BJ (cell line): ENCODE data around the gene TBC1D12. TPM values are rescaled to one million over a fixed set of nuclear protein-coding genes. Genes with fewer than 3 reads are reported as not detected.

Experiments used
- CTCF ChIA-PET: fragments of 350-600 bp; formaldehyde crosslinking; extraction: SDS; loops from one replicate; lab custom pipeline; 2021; ENCODE audit warnings: antibody characterized with exemption, inconsistent platforms; lab: Yijun Ruan, JAX
- POLR2A ChIA-PET: fragments of 300-600 bp; sonication (Branson Sonifier 250); formaldehyde crosslinking; extraction: SDS; loops from one replicate; lab custom pipeline; 2021; ENCODE audit warnings: antibody characterized with exemption; lab: Charles Lee
- DNase-seq: peaks from one replicate; pipeline ENCODE4 v3.0.0-alpha.2; 2011; ENCODE audit warnings: low read depth
- H3K27me3 ChIP-seq: 2 replicates; pipeline ENCODE4 v1.6.0; 2011; ENCODE audit warnings: low read length; ENCODE audit not compliant: control insufficient read depth, insufficient read depth
- H3K36me3 ChIP-seq: 2 replicates; pipeline ENCODE4 v1.5.1; 2011; ENCODE audit warnings: low read length; ENCODE audit not compliant: control insufficient read depth, insufficient read depth
- H3K4me3 ChIP-seq: 2 replicates; pipeline ENCODE4 v1.5.1; 2011; ENCODE audit warnings: low read depth, mild to moderate bottlenecking, control low read depth, low read length
- polyA plus RNA-seq: library from polyadenylated mRNA; depleted of rRNA; stranded (reverse); fragments of >200 nt; gene quantifications from 2 replicates; pipeline ENCODE4 v1.2.3, GENCODE V29; 2011
- TF ChIP-seq, protein P1 (sequence below): IDR thresholded peaks from 2 replicates; pipeline ENCODE4 v1.5.1; 2011; ENCODE audit warnings: low read depth, mild to moderate bottlenecking, control low read depth, inconsistent platforms, low read length, moderate library complexity; ENCODE audit not compliant: insufficient read depth

Gene TBC1D12
- polyA plus RNA-seq, 1 experiment, result 2.3 TPM

DNA sequence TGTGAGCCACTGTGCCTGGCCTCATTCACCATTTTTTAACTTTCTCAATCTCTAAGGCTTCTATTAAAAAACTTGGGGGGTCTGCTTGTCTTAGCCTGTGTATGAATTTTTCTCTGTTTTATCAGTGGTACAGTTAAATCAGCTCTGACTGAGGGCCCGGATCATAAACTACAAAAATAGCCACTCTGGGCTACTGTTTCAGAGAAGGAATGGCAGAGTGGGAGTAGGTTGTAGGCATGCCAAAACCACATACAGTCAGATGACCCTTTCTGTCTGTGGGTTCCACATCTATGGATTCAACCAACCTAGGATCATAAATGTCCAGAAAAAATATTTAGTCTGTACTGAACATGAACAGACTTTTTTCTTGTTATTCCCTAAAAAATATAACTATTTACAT, 21.3 kb downstream of the TBC1D12 start:
- TF ChIP-seq, protein P1, sequence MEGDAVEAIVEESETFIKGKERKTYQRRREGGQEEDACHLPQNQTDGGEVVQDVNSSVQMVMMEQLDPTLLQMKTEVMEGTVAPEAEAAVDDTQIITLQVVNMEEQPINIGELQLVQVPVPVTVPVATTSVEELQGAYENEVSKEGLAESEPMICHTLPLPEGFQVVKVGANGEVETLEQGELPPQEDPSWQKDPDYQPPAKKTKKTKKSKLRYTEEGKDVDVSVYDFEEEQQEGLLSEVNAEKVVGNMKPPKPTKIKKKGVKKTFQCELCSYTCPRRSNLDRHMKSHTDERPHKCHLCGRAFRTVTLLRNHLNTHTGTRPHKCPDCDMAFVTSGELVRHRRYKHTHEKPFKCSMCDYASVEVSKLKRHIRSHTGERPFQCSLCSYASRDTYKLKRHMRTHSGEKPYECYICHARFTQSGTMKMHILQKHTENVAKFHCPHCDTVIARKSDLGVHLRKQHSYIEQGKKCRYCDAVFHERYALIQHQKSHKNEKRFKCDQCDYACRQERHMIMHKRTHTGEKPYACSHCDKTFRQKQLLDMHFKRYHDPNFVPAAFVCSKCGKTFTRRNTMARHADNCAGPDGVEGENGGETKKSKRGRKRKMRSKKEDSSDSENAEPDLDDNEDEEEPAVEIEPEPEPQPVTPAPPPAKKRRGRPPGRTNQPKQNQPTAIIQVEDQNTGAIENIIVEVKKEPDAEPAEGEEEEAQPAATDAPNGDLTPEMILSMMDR, result no peak
- POLR2A ChIA-PET, result no interaction called here
- H3K36me3 ChIP-seq, result no peaks in the 10 kb centered on the region
- no peaks in the 10 kb centered on the region for H3K27me3 ChIP-seq
- CTCF ChIA-PET, result interaction anchor here (2.0 kb wide), 1 partner anchor 21 kb away, joined by 5 read pairs; no protein-coding TSS in a partner anchor
- no peak for DNase-seq
- H3K4me3 ChIP-seq, result no peak overlapping the region

DNA sequence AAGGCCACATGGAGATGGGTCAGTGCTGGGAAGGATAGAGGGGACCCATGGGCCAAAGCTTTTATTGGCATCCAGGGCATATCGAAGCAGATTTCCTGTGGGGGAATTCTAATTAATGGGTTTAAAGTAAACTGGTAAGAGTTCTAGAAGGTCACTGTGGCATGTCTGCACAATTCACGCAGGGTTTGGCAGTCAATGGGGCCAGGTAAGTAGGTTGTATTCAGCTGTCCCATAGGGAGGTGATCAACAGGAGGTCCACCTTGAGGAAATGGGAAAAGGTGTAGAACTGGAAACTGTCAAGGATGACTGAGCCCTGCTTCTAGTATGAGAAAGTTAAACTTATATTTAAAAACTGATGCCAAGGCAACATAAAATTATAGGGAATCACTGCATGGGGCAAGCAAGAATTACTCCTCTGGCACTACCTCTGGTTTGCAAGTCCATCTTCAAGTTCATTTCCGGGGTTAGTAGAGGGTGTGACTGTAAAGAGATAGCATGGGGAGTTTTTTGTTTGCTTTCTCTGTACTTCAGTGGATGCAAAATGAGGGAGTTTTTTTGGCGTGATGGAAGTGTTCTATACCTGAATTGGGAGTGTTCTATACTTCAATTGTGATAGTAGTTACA, 22.5 kb downstream of the TBC1D12 start:
- CTCF ChIA-PET, result interaction anchor here (0.9 to 2.0 kb wide), 3 partner anchors 20 to 81 kb away, joined by 3 to 5 read pairs (median 3); partner anchors contain the start of gene TBC1D12

DNA sequence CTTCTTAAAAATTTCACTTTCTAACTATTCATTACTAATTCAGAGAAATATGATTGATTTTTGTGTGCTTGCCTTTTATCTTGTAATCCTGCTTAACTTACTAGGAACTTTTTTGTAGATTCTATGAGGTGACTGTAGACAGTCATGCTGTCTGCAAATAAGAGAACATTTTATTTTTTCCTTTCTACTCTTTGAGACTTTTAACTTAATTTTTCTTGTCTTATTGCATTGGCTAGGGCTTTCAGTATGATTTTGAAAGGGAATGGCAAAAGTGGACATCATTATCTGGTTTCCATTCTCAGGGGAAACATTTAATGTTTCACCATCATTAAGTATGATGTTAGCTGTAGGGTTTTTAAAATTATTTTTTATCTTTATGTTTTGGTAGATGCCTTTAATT, 23.6 kb downstream of the TBC1D12 start:
- Histone ChIP-seq H3K36me3 (no peaks in the 10 kb centered on the region), H3K4me3 (no peak overlapping the region), H3K27me3 (no peaks in the 10 kb centered on the region)
- ChIA-PET CTCF (no interaction called here), POLR2A (no interaction called here)
- no peak for DNase-seq
- TF ChIP-seq, protein P1, result no peak

More for the DNA sequence above, 22.5 kb downstream of the TBC1D12 start:
- POLR2A ChIA-PET, result no interaction called here
- Histone ChIP-seq H3K27me3 (no peaks in the 10 kb centered on the region), H3K36me3 (no peaks in the 10 kb centered on the region), H3K4me3 (no peak overlapping the region)
- no peak for DNase-seq
- TF ChIP-seq, protein P1, result no peak

DNA sequence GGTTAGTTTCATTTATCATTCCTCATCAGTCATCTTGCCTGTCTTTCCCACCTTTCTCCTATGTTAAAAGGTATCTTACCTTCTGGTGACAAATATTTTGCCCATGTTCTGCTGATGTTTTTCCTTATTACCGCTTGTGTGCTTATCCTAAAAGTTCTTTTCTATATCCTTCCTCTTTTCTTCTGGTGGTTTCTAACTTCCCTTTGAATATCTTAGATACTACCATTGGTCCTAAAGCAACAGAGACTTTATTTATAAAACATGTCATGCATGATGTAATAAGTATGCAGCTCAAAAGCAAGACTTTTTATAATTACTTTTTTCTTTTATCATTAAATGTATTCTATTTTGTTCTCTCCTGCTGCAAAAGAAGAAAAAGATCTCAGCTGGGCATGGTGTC, 24.8 kb downstream of the TBC1D12 start:
- Histone ChIP-seq H3K36me3 (no peaks in the 10 kb centered on the region), H3K27me3 (no peaks in the 10 kb centered on the region), H3K4me3 (no peak overlapping the region)
- ChIA-PET POLR2A (no interaction called here), CTCF (no interaction called here)
- TF ChIP-seq, protein P1, result no peak
- DNase-seq, result no peak

DNA sequence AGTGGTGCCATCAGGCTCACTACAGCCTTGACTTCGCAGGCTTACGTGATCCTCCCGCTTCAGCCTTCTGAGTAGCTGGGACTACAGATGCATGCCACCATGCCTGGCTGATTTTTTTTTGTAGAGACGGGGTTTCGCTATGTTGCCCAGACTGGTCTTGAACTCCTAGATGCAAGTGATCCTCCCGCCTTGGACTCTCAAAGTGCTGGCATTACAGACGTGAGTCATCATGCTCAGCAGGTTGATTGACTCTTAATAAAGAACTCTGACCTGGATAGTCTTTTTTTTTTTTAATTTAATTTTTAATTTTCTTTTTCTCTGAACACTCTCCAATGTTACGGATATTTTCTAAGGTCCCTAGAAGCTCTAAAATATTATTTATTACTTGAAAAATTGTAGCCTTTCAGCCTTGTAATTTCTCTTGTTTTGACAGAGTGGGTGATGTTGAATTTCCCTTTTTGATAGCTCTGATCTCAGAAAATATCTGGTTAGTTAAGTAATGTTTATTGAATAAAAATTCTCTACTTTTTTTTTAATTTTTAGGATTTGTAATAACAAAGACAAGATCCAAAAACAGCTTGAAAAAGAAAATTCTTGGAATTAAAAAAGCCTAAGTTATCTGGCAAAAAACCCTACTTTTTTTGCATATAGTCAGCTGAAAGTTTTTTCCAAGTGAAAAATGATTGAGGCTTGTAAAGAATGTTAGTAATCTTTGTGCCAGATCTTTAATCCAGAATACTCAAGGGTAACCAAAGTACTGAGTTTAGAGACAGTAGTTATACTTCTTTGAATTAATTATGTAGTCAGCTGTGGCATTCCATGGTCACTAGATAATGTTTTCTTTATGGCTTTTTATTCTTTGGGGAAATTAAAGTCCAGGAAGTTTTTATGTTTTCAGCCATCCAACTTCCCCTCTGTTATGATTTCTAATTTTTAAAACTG, 26.7 kb downstream of the TBC1D12 start:
- H3K27me3 ChIP-seq, result no peaks in the 10 kb centered on the region

More for the DNA sequence above, 26.7 kb downstream of the TBC1D12 start:
- Histone ChIP-seq H3K4me3 (no peak overlapping the region), H3K36me3 (no peaks in the 10 kb centered on the region)
- peak; percentile 61 for DNase-seq
- ChIA-PET POLR2A (interaction anchor here (0.6 kb wide), 1 partner anchor 47 kb away, joined by 3 read pairs; no protein-coding TSS in a partner anchor), CTCF (interaction anchor here (0.6 to 1.7 kb wide), 4 partner anchors 10 to 64 kb away, joined by 3 to 5 read pairs (median 3); no protein-coding TSS in a partner anchor)
- TF ChIP-seq, protein P1, result no peak
